ENCODE measurements around the gene CDK14.
A peak's percentile ranks its signal among the peaks of the same experiment; 100 is the strongest.

The CDK14 gene

GRCh38 chr7:91080351-91080750 lies 484.2 kb downstream of the CDK14 start:
- DNase-seq = peak; percentile 35

- peak; percentile 87 for DNase-seq
These were observed 485.9 kb downstream of the CDK14 start for GRCh38 chr7:91082038-91082437.

DNA sequence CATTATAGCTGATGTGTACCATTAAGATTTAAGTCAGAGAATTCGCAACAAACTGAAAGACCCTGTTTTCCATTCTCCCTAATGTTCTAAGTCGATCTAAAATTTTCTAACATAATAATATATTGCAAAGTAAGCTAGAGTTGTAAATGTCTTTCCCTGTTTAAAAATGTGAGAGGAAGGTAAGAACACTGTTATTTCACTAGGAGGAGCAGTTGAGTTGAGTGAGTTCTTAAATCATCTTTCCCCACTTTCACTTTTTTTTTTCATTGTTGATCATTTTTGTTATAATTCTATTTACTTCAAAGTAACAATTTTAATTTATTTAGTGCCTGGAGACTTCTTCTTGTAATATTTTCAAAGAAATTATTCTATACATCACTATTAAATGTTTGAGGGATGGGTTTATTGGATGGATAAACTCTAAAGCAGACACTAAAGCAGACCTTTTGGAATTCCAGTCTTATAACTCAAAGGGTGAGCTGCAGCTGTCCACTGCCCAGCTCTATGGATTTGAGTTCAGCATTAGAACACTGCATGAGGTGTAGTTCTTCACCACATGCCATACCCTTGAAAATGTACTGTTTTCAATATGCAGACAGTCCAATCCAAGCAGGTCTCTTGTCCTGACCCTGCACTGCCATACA lies 486.9 kb downstream of the CDK14 start:
- DNase-seq = peak; percentile 44

- DNase-seq = no peak
These were observed 487.9 kb downstream of the CDK14 start for GRCh38 chr7:91083855-91084644.

- no peak for DNase-seq
These were observed 489.1 kb downstream of the CDK14 start for GRCh38 chr7:91085175-91085574.

GRCh38 chr7:91086200-91086599 lies 490.1 kb downstream of the CDK14 start:
- DNase-seq = no peak

DNA sequence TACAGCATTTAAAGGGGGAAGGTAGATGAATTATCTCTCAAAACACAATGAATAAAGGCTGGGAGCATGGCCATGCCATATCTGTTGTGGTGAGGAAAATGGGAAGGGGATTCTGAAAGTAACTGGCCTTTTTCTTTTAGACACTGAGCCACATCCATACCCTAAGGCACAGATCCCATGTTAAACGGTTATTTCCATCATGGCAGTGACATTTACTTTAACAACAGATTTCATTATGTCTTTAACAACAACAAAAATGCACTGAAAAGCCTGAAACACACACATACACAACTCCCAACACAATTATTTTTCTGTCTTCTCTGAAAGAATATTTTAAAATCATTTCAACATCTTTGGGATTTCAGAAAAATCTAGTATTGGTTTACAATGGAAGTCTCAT lies 492.0 kb downstream of the CDK14 start:
- DNase-seq = no peak

DNA sequence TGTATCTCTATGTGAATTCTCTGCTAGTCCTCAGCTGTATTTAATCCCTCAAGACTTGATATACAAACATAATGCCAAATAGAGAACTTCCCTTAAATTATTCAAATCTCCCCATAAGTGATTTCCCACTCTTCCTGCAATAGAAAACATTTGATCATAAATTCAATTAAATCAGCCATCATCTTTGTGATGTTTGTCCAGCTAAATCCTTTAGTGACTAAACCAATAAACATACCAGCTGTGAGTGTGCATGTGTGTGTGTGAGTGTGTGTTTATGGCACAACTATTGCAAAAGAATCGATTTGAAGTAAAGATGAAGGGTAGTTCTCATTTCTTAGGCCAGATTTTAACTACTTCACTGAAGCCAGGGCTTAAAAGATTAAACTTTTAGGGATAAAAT lies 492.6 kb downstream of the CDK14 start:
- DNase-seq = no peak

GRCh38 chr7:91089382-91089963 lies 493.4 kb downstream of the CDK14 start:
- peak; percentile 61 for DNase-seq

- no peak for DNase-seq
These were observed 494.6 kb downstream of the CDK14 start for GRCh38 chr7:91090684-91091083.

DNA sequence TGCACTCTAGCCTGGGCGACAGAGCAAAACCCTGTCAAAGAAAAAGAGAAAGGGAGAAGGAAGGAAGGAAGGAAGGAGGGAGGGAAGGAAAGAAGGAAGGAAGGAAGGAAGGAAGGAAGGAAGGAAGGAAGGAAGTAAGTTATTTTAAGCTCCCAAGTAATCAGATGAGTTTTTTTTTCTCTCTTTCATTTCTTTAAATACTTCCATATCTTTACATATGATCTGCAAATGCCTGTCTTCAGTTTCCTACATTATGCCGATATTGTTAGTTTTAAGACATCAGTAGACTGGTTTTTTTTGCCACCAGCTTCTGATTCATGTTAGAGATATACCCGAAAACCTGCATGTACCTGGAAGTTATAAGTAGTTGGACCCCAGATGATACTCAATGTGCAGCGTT lies 495.5 kb downstream of the CDK14 start:
- no peak for DNase-seq

GRCh38 chr7:91093181-91093580 lies 497.1 kb downstream of the CDK14 start:
- DNase-seq = no peak

DNA sequence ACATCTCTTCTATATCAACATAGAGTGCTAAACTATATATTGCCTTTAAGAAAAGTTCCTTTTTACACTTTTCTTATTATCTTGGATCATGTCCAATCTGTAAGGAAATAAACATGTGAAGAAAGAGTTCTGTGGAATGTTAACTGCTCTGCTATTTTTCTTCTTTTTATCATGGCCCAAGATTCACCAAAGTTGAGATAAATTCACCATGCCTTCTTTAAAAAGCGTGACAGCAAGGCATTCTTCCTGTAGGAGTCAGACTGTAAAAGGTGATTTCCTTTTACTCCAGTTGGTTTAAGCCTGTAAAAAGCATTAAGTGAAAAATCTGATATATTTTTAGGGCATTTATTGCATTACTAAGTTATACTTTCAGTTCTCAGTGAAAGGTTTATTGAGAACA lies 502.4 kb downstream of the CDK14 start:
- peak; percentile 64 for DNase-seq

GRCh38 chr7:91103363-91103762 lies 507.2 kb downstream of the CDK14 start:
- DNase-seq = no peak

DNA sequence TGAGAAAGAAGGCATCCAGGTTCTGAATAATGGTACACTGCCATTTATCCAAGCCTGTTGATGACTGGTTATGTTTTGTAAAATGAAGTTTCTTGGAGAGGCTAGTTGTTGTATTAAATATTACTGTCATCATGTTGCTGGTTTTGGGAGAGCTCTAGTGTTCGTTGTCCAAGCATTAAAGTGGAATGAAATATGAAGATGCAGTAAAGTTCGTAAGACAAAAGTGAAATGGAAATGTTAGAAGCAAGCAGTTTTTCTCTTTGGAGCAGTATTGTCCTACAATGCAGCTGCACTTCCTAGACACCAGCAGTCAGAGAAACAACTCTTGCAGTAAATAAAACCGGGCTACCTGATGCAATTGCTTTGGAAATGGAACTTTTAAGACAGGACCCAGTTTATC lies 511.3 kb downstream of the CDK14 start:
- DNase-seq = no peak

DNA sequence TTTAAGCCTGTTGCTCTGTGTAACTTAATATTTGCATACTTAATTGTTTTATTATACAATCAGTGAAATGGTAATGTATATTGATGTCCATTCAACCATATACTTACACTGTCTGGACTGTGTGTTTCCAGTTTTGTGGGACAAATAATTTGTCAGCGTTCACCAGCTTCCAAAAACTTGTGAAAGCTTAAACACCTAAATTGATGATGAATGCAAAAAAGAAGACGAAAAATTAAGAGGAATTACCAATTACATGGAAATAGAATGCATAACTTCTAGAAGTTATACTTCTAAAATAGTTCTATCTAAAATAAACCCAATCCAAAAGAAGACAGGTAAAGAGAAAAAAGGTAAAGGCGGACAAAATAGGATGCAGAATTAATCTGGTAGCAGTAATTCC lies 513.1 kb downstream of the CDK14 start:
- no peak for DNase-seq

DNA sequence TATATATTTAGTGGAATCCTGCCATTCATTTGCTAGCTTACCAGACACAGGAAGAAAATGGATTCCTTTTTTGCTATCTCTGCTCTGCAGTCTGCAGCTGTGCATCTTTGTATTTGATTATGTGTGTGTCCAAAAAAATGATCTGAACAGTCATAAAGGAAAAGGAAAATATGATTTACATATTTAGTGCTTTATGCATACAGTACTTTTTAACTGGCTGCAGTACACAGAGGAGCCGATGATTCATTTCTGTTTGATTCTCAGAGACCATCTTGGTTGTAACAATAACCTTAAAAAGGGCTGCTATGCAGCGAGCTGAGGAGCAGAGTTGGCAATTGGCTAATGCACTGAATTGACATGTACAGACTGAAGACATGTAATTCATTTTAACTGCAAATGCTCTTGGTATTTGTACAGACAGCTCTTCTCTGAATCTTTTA lies 516.8 kb downstream of the CDK14 start:
- peak; percentile 87 for DNase-seq

GRCh38 chr7:91114232-91114631 lies 518.1 kb downstream of the CDK14 start:
- no peak for DNase-seq

DNA sequence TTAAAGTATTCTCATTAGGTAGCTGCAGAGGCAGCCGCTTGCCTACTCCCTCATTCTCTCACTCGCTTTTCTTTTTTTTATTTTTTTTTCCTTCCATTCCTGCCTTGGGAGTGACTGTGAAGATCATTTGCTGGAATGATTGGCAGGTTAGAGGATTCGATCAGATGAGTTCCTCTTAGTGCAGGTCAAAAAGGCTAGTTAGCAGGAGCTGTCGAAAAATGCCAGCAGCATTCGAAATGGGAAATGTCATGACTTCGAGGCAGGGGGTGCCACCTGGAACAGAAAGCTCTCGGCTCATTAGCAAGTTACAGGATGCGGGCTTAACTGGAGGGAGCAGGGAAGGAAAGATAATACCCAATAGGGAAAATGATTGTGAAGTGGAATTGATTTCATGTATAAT lies 530.6 kb downstream of the CDK14 start:
- DNase-seq = no peak

DNA sequence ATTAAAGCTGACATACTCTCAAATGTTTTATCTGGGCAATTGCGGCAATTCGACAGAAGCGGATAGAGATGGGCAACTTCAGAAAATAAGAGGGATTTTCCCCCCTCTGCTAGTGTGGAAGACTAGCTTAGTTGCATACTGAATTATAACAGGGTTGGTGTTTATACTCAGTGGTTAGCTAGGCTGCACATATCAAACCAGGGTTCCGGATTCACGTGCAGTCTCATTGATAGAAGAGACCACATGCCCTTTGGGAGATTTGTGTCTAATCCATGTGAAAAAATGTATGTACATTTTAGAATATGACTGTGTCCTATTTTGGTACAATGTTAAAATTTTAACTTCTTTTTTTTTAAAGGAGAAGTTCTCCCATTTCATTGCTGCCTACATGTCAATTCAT lies 531.2 kb downstream of the CDK14 start:
- DNase-seq = no peak

DNA sequence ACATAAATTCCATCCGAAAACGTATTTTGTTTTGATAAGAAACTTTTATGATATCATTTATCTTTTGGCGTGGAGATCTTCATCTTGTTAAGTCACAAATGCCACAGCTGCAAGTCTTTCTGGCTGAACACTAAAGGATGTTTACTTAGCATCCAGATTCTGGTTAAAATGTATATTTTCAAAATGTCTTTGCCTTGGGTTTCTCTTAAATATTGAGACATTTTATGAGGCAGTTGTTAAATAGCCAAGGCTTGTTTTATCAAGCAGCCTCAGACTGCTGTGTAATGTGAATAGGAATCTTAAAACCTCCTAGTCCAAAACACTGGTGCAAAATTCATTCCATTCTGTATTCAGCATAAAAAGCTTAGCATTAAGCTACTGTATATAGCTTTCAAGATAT lies 531.8 kb downstream of the CDK14 start:
- no peak for DNase-seq

DNA sequence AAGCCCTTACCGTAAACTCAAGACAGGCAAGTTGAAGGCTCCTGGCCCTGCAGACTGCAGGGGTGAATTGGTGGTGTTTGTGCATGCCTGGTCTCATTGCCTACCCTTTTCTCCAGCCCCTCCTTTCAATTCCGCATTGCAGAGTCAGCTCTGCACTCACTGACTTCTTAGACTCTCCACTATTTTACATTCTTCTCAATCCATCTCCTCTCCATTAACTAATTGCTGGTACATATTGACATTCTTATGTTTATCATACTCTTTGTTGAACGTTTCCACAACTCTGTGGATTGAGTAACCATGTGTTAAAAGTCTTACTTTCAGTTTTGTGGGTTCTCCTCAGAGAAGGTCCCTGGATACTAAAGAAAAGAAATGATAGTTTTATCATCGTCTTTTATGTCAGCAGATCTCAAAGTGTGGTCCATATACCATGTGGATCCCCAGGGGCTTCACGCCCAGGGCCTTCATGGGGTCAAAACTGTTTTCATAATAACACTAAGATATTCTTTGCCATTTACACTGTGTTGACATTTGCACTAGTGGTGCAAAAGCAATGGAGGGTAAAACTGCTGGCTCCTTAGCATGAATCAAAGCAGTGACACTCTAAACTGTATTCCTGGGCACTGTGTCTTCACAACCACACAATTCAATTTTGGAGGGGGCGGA lies 532.7 kb downstream of the CDK14 start:
- peak; percentile 10 for DNase-seq

DNA sequence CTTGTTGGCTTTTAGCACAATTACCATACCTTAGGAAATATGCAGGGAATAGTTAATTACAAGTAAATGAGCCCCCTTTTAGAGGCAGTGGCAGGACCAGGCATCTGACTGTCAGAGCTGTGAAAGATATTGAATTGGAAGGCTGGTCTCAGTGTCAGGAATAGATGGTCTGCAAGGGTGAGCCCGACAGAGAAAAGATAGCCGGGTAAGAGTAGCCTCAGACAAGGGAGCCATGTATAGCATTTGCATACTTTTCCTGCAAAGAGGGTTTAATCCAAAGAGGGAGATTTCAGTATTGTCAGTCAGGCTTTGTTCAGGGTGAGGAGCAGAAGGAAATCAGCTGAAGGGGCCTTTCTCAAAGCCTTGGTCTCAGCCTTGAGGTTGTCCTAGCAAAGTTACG lies 539.2 kb downstream of the CDK14 start:
- no peak for DNase-seq

Data from fibroblast of skin of right biceps (primary cell).